ENCODE results near the gene EXOC8. TPM values are rescaled to one million over a fixed set of nuclear protein-coding genes. Genes with fewer than 3 reads are reported as not detected.
A peak's percentile ranks its signal among the peaks of the same experiment; 100 is the strongest.

The EXOC8 gene, protein sequence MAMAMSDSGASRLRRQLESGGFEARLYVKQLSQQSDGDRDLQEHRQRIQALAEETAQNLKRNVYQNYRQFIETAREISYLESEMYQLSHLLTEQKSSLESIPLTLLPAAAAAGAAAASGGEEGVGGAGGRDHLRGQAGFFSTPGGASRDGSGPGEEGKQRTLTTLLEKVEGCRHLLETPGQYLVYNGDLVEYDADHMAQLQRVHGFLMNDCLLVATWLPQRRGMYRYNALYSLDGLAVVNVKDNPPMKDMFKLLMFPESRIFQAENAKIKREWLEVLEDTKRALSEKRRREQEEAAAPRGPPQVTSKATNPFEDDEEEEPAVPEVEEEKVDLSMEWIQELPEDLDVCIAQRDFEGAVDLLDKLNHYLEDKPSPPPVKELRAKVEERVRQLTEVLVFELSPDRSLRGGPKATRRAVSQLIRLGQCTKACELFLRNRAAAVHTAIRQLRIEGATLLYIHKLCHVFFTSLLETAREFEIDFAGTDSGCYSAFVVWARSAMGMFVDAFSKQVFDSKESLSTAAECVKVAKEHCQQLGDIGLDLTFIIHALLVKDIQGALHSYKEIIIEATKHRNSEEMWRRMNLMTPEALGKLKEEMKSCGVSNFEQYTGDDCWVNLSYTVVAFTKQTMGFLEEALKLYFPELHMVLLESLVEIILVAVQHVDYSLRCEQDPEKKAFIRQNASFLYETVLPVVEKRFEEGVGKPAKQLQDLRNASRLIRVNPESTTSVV
- polyA plus RNA-seq (2011; rRNA removed) (7.6 and 7.7 TPM in 2 replicates), polyA plus RNA-seq (2017; fragmentation: RNase III; extraction: RNeasy Plus Mini Kit Qiagen cat#74134 plus additional on column Dnase treatment) (8.9 to 10.1 TPM (median 9.8 TPM) in 3 replicates), polyA minus RNA-seq (2011; rRNA and poly(A)+ RNA removed) (12.8 and 13.1 TPM in 2 replicates)
- 2.1 and 2.3 TPM in 2 replicates for polyA plus RNA-seq (2012; cell fraction: cytosol; rRNA removed)
- 2.8 and 3.6 TPM in 2 replicates for polyA plus RNA-seq (2012; cell fraction: nucleus; rRNA removed)

DNA sequence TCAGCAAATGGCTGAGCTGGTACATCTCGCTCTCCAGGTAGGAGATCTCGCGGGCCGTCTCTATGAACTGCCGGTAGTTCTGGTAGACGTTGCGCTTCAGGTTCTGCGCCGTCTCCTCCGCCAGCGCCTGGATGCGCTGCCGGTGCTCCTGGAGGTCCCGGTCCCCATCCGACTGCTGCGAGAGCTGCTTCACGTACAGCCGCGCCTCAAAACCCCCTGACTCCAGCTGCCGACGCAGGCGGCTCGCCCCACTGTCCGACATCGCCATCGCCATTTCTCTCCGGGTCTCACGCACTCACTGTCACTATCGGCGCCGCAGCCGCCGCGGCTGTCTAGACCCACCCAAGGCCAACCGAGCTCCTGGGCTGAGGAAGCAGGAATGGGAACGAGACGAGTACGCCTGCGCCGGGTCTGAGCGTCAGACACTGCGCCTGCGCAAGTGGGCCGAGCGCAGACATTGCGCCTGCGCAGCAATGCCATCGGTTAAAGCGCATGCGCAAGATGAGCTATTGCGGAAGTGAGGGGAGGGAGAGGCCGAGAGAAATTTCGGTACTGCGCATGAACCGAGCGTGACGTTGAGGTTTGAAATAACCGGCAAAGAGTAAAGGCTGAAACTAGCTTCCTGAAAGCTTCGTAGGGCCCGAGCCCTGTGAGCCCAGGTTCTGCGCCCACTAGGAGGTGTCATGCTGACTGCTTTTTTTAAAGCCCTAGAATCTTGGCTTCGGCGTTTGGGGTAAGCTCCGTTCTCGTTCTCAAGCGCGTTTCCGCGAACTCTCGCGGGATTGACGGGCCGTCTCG lies at the start of gene EXOC8:
EXOC8 (minus strand) TSS at position 381 of the 798 bp plus-strand sequence; CDS start at position 274, 107 bp downstream.
- TF ChIP-seq, protein P1, sequence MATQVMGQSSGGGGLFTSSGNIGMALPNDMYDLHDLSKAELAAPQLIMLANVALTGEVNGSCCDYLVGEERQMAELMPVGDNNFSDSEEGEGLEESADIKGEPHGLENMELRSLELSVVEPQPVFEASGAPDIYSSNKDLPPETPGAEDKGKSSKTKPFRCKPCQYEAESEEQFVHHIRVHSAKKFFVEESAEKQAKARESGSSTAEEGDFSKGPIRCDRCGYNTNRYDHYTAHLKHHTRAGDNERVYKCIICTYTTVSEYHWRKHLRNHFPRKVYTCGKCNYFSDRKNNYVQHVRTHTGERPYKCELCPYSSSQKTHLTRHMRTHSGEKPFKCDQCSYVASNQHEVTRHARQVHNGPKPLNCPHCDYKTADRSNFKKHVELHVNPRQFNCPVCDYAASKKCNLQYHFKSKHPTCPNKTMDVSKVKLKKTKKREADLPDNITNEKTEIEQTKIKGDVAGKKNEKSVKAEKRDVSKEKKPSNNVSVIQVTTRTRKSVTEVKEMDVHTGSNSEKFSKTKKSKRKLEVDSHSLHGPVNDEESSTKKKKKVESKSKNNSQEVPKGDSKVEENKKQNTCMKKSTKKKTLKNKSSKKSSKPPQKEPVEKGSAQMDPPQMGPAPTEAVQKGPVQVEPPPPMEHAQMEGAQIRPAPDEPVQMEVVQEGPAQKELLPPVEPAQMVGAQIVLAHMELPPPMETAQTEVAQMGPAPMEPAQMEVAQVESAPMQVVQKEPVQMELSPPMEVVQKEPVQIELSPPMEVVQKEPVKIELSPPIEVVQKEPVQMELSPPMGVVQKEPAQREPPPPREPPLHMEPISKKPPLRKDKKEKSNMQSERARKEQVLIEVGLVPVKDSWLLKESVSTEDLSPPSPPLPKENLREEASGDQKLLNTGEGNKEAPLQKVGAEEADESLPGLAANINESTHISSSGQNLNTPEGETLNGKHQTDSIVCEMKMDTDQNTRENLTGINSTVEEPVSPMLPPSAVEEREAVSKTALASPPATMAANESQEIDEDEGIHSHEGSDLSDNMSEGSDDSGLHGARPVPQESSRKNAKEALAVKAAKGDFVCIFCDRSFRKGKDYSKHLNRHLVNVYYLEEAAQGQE (IDR thresholded peaks at IDR 0.05) = peak; percentile 97
- peak; percentile 99 for TF ChIP-seq MAFK (IDR thresholded peaks at IDR 0.05; ENCODE audit: partially characterized antibody)
- TF ChIP-seq MYC (IDR thresholded peaks at IDR 0.05; ENCODE audit: borderline replicate concordance, low read length) = no peak
- TF ChIP-seq HEYL (CRISPR knock-in tag; IDR thresholded peaks at IDR 0.05) = no peak
- TF ChIP-seq JUN (IDR thresholded peaks at IDR 0.05) = peak; percentile 39 to 72; a peak in 2 of 5 replicates
- no peak for TF ChIP-seq CHD4 (IDR thresholded peaks at IDR 0.05; ENCODE audit: borderline replicate concordance)
- TF ChIP-seq NPAS2 (CRISPR knock-in tag; IDR thresholded peaks at IDR 0.05; ENCODE audit: borderline replicate concordance) = no peak
- TF ChIP-seq, protein P2, sequence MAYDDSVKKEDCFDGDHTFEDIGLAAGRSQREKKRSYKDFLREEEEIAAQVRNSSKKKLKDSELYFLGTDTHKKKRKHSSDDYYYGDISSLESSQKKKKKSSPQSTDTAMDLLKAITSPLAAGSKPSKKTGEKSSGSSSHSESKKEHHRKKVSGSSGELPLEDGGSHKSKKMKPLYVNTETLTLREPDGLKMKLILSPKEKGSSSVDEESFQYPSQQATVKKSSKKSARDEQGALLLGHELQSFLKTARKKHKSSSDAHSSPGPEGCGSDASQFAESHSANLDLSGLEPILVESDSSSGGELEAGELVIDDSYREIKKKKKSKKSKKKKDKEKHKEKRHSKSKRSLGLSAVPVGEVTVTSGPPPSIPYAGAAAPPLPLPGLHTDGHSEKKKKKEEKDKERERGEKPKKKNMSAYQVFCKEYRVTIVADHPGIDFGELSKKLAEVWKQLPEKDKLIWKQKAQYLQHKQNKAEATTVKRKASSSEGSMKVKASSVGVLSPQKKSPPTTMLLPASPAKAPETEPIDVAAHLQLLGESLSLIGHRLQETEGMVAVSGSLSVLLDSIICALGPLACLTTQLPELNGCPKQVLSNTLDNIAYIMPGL (CRISPR knock-in tag; IDR thresholded peaks at IDR 0.05; ENCODE audit: borderline replicate concordance) = no peak
- TF ChIP-seq POLR2AphosphoS2 (conservative IDR thresholded peaks at IDR 0.05; ENCODE audit: low read length) = no peak
- TF ChIP-seq FOXS1 (CRISPR knock-in tag; IDR thresholded peaks at IDR 0.05) = no peak
- TF ChIP-seq CBX8 (IDR thresholded peaks at IDR 0.05) = no peak
- TF ChIP-seq RFX5 (IDR thresholded peaks at IDR 0.05) = peak; percentile 27; the same call in 1 of the 2 replicates
- TF ChIP-seq KDM1A (IDR thresholded peaks at IDR 0.05; ENCODE audit: low read depth) = no peak
- no peak for TF ChIP-seq RNF2 (IDR thresholded peaks at IDR 0.05; ENCODE audit: borderline replicate concordance, low read depth)
- no peak for TF ChIP-seq KDM5A (IDR thresholded peaks at IDR 0.05)
- TF ChIP-seq, protein P3, sequence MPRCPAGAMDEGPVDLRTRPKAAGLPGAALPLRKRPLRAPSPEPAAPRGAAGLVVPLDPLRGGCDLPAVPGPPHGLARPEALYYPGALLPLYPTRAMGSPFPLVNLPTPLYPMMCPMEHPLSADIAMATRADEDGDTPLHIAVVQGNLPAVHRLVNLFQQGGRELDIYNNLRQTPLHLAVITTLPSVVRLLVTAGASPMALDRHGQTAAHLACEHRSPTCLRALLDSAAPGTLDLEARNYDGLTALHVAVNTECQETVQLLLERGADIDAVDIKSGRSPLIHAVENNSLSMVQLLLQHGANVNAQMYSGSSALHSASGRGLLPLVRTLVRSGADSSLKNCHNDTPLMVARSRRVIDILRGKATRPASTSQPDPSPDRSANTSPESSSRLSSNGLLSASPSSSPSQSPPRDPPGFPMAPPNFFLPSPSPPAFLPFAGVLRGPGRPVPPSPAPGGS (IDR thresholded peaks at IDR 0.05) = 0 out of 3 replicates have a peak, but pooled peaks have one; percentile 31
- TF ChIP-seq ZC3H11A (IDR thresholded peaks at IDR 0.05) = no peak
- TF ChIP-seq POLR2A (IDR thresholded peaks at IDR 0.05; ENCODE audit: low read length) = peak; percentile 86
- TF ChIP-seq CHD2 (IDR thresholded peaks at IDR 0.05; ENCODE audit: low read length, partially characterized antibody) = peak; percentile 97
- TF ChIP-seq PHF8 (IDR thresholded peaks at IDR 0.05; ENCODE audit: borderline replicate concordance, low read depth) = peak; percentile 72
- peak; percentile 7; the same call in 1 of the 2 replicates for TF ChIP-seq GATA3 (IDR thresholded peaks at IDR 0.05; ENCODE audit: borderline replicate concordance)
- TF ChIP-seq, protein P4, sequence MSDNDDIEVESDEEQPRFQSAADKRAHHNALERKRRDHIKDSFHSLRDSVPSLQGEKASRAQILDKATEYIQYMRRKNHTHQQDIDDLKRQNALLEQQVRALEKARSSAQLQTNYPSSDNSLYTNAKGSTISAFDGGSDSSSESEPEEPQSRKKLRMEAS (IDR thresholded peaks at IDR 0.05) = no peak; the same call in 1 of the 2 replicates
- TF ChIP-seq CEBPB (IDR thresholded peaks at IDR 0.05) = no peak
- no peak for TF ChIP-seq ZFP36 (IDR thresholded peaks at IDR 0.05; ENCODE audit: borderline replicate concordance, partially characterized antibody)
- Histone ChIP-seq H3K4me3 (peak within 1 kb of the TSS; percentile 82), H3K27ac (peak within 1 kb of the TSS; percentile 91 to 95), H3K4me2 (peak within 1 kb of the TSS; percentile 93), H3K9me3 (no peaks in the 10 kb centered on the region), H3K4me1 (peaks cover 46% of the 10 kb centered on the region)
- POLR2A ChIA-PET = interaction anchor here (0.7 to 1.8 kb wide), 13 partner anchors 11 to 1779 kb away, joined by 3 to 6 read pairs (median 3); partner anchors contain the start of gene ABCB10
- peak; percentile 97 for DNase-seq (ENCODE audit: low read depth in 1 of 2, low spot score in 1 of 2)
- CTCF ChIA-PET = interaction anchor here (0.6 to 2.0 kb wide), 8 partner anchors 14 to 269 kb away, joined by 3 to 9 read pairs (median 4); no protein-coding TSS in a partner anchor
- under 1% methylated on average over 55 of the region's 74 CpGs for WGBS (ENCODE audit: missing lambda C conversion rate)
- ATAC-seq = peak; percentile 85 to 94
- peak; percentile 54 for FAIRE-seq
